ENCODE measurements around the gene SH3TC2. TPM values are rescaled to one million over a fixed set of nuclear protein-coding genes. Genes with fewer than 3 reads are reported as not detected.
"Not testable (repeated sequence)": the region's sequence is repeated elsewhere in the genome, so short reads cannot be mapped to it uniquely, and the experiment has no call there.

Gene SH3TC2
- total RNA-seq, 3 donors from 2014 or later, result 0.48 to 9.4 (median 2.3) TPM

DNA sequence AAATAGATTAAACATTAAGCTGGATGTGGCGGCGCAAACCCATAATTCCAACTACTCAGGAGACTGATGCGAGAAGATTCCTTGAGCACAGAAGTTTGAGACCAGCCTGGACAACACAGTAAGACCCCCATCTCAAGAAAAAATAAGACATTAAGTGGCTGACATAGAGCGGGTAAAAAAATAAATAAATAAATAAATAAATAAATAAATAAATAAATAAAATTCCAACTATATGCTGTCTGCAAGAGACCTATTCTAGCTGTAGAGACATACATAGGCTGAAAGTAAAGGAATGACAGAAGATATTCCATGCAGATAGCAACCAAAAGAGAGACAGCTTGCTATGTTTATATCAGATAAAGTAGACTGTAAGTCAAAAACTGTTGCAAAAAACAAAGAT lies 17.4 kb upstream of the SH3TC2 start:
- no peak for DNase-seq (ENCODE audit: low spot score in 2 of 2)
- no peaks in the 10 kb centered on the region for H3K4me1 ChIP-seq
- no peaks in the 10 kb centered on the region for H3K27me3 ChIP-seq
- TF ChIP-seq POLR2AphosphoS5 (IDR thresholded peaks at IDR 0.05), result no peak
- TF ChIP-seq POLR2A (IDR thresholded peaks at IDR 0.05), result no peak
- TF ChIP-seq, protein P1, sequence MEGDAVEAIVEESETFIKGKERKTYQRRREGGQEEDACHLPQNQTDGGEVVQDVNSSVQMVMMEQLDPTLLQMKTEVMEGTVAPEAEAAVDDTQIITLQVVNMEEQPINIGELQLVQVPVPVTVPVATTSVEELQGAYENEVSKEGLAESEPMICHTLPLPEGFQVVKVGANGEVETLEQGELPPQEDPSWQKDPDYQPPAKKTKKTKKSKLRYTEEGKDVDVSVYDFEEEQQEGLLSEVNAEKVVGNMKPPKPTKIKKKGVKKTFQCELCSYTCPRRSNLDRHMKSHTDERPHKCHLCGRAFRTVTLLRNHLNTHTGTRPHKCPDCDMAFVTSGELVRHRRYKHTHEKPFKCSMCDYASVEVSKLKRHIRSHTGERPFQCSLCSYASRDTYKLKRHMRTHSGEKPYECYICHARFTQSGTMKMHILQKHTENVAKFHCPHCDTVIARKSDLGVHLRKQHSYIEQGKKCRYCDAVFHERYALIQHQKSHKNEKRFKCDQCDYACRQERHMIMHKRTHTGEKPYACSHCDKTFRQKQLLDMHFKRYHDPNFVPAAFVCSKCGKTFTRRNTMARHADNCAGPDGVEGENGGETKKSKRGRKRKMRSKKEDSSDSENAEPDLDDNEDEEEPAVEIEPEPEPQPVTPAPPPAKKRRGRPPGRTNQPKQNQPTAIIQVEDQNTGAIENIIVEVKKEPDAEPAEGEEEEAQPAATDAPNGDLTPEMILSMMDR (IDR thresholded peaks at IDR 0.05), result no peak
- no peaks in the 10 kb centered on the region for H3K36me3 ChIP-seq
- no peak overlapping the region for H3K4me3 ChIP-seq
- intact Hi-C loops (cut with DNase I; ENCODE audit: low total_unique reads), result no loop called here
- no peaks in the 10 kb centered on the region for H3K9me3 ChIP-seq
- no peak overlapping the region for H3K27ac ChIP-seq

DNA sequence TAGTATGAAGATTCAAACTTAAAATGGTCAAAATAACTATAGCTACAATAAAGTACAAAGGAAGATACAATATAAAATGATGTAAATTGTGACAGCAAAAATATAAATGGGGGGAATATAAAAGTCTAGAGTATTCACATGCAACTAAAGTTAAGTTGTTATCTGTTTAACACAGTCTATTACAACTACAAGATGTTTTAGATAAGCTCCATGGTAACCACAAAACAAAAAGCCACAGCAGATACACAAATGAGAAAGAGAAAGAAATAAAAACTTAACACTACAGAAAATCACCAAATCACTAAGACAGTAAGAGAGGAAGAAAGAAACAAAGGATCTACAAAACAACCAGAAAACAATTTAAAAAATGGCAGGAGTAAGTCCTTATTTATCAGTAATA lies 17.0 kb upstream of the SH3TC2 start:
- no peak for DNase-seq (ENCODE audit: low spot score in 2 of 2)
- Histone ChIP-seq H3K9me3 (no peaks in the 10 kb centered on the region), H3K36me3 (no peaks in the 10 kb centered on the region), H3K27ac (no peak overlapping the region), H3K27me3 (no peaks in the 10 kb centered on the region), H3K4me3 (no peak overlapping the region), H3K4me1 (no peaks in the 10 kb centered on the region)
- TF ChIP-seq, protein P1 (IDR thresholded peaks at IDR 0.05), result no peak
- TF ChIP-seq POLR2A (IDR thresholded peaks at IDR 0.05), result no peak
- TF ChIP-seq POLR2AphosphoS5 (IDR thresholded peaks at IDR 0.05), result no peak
- intact Hi-C loops (cut with DNase I; ENCODE audit: low total_unique reads), result no loop called here

DNA sequence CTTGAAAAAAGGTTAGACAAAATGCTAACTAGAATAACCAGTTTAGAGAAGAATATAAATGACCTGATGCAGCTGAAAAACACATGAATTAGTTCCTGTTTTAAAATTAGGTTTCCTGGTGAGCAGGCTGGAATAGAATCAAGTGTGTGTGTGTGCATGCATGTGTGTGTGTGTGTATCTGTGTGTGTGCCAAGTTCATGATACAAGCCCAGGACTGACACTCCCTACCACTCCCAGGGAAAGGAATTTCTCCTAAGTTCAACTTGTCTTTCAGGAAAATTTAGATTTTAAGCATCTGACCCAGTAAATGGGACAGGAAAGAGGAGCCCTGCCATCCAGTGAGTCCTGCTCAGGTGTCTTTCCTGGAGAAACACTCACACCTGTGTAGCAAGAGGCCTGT lies 11.2 kb upstream of the SH3TC2 start:
- H3K4me1 ChIP-seq; intact Hi-C loops (cut with DNase I; ENCODE audit: low total_unique reads); H3K27me3 ChIP-seq; H3K4me3 ChIP-seq; H3K9me3 ChIP-seq; DNase-seq (ENCODE audit: low spot score in 2 of 2); H3K36me3 ChIP-seq: not testable (repeated sequence)
- H3K27ac ChIP-seq, result peak overlapping the region; percentile 3 to 74

DNA sequence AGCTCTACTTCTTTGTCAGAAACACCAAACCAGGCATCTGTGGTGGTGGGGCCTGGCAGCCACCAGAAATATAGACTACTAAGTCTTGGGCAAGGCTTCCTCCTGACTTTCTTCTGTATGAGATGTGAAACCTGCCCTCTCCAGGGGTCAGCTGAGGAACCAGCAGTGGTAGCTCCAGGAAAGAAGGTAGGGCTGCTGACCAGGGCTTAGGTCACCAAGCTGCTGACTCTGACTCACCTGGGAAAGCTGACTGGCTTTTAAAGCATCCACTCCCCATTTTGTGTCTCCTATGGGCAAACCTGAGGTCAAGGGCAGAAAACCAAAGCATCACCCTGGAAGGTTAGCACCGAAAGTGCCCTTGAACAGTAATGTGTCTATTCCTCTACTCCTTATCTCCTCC lies 10.4 kb upstream of the SH3TC2 start:
- no peaks in the 10 kb centered on the region for H3K4me1 ChIP-seq
- H3K9me3 ChIP-seq, result no peaks in the 10 kb centered on the region
- TF ChIP-seq, protein P1 (IDR thresholded peaks at IDR 0.05), result no peak
- TF ChIP-seq POLR2AphosphoS5 (IDR thresholded peaks at IDR 0.05), result no peak
- no peak for TF ChIP-seq POLR2A (IDR thresholded peaks at IDR 0.05)
- no peaks in the 10 kb centered on the region for H3K36me3 ChIP-seq
- peak overlapping the region; percentile 3 to 74 for H3K27ac ChIP-seq
- H3K27me3 ChIP-seq, result no peaks in the 10 kb centered on the region
- intact Hi-C loops (cut with DNase I; ENCODE audit: low total_unique reads), result no loop called here
- no peak for DNase-seq (ENCODE audit: low spot score in 2 of 2)
- H3K4me3 ChIP-seq, result no peak overlapping the region

DNA sequence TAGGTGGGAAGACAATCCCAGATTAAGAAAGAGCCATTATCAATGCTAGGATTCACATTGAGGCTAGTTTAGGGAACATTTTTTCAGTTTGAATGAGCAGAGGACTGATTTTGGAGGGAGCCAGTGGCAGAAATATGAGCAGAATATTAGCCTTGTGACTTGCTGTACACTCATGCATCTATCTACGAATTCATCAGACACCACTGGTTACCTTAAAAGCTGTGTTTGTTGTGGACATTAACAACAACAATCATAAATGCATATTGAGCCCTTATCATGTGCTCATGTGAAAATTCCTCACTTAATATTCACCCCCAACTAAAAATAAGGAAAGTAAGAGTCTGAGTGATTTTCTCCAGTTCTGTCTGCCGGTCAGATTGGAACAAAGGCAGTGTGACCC lies 9.9 kb upstream of the SH3TC2 start:
- Histone ChIP-seq H3K27me3 (no peaks in the 10 kb centered on the region), H3K4me1 (no peaks in the 10 kb centered on the region)
- intact Hi-C loops (cut with DNase I; ENCODE audit: low total_unique reads), result no loop called here

More for the DNA sequence above, 9.9 kb upstream of the SH3TC2 start:
- TF ChIP-seq, protein P1 (IDR thresholded peaks at IDR 0.05), result no peak
- TF ChIP-seq POLR2AphosphoS5 (IDR thresholded peaks at IDR 0.05), result no peak
- no peak for TF ChIP-seq POLR2A (IDR thresholded peaks at IDR 0.05)
- Histone ChIP-seq H3K36me3 (no peaks in the 10 kb centered on the region), H3K27ac (peak overlapping the region in 1 of 2 donors; percentile 74), H3K9me3 (no peaks in the 10 kb centered on the region), H3K4me3 (no peak overlapping the region)
- DNase-seq (ENCODE audit: low spot score in 2 of 2), result no peak

Measured in breast epithelium (tissue), 4 donors.